GM13977 (cell line): ENCODE measurements around the gene KCND3.

Experiments
- DNase-seq: peaks from one replicate; pipeline ENCODE4 v3.0.0; 2012; ENCODE audit warnings: low spot score
- CTCF ChIP-seq: IDR thresholded peaks from 2 replicates; pipeline ENCODE4 v1.5.1; 2012; ENCODE audit warnings: mild to moderate bottlenecking, control low read depth; ENCODE audit not compliant: insufficient read depth; ENCODE audit errors: extremely low read depth, missing control alignments
- in situ Hi-C: fragments of 300-500 bp; cut with MboI; formaldehyde crosslinking; loops from one replicate; pipeline ENCODE4 v1.12.0; 2022; ENCODE audit warnings: low sequenced_read_pairs, low pct_unique_long_range_greater_than_20kb, mixed read lengths, inconsistent platforms; ENCODE audit not compliant: unreplicated experiment

KCND3 gene

DNA sequence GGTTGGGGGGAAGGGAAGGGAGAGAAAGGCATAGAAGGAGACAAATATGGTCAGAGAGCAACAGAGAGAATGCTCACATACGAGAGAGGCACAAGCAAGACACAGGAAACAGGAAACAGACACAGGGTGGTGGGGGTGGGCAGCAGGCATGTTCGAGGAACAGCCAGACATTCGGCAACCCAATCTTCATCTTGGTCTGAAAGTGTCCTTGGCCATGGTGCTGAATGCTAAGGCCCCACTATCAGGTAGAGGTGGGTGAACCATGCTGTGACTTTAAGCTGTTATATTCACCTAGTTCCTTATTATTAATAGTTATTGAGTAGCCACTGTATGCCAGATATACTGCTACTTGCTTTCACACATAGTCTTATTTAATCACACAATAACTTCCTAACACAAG is 124.6 kb downstream of the KCND3 start:
- in situ Hi-C loops, result no loop called here

DNA sequence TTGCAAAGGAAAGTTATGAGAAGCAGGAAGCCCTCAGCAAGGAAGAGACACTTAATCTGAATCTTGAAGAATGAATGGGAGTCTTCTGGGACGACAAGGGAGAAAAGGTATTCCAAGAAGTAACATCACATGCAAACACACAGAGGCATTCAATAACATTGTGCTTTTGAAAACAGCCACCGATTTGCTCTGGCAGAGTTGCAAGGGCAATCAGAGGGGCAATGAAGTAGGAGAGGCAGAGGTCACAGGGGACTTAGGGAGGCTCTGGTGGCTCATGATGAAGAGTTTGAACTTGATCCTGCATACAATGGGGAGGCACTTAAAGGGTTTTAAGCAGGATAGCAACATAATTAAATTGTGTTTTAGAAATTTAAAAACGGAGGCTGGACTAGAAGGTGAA is 126.1 kb downstream of the KCND3 start:
- no peak for TF ChIP-seq CTCF
- in situ Hi-C loops, result no loop called here
- no peak for DNase-seq

More for the DNA sequence above, 124.6 kb downstream of the KCND3 start:
- DNase-seq, result no peak
- no peak for TF ChIP-seq CTCF

DNA sequence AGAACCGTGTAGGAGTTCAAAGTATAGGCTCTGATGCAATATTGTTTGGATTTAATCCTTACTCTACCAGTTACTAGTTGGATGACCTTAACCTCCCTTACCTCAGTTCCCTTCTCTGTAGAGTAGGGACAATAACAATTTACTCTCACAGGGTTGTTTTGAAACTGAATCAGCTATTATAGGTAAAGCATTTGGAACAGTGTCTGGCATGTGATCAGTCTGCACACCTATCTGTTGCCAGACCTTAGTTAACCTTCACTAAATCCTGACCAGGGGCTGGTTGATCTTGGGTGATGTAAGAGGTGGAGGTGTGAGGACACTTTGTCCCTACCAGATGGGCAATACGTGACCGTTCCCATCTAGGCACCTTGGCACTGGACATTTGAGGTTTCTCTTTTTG is 126.9 kb downstream of the KCND3 start:
- TF ChIP-seq CTCF, result no peak
- no peak for DNase-seq
- in situ Hi-C loops, result no loop called here

DNA sequence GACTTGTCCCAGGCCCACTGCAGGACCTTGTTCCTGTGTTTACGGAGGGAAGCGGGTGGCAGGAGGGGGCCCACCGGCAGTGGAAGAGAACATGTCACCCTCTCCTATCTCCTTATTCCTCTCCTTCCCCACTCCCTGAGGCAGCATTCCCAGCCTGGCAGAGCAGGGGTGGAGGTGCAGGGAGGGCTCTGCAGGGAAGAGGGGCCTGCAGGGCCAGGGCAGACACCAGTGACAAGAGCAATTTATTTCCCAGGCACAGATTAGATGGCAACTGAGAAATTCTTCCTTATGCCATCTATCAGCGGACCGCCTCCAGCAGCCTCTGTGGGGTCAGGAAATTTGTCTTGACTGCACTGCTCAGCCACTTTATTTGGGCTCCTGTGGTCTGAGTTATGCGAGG is 127.9 kb downstream of the KCND3 start:
- DNase-seq, result no peak
- in situ Hi-C loops, result no loop called here
- no peak for TF ChIP-seq CTCF

DNA sequence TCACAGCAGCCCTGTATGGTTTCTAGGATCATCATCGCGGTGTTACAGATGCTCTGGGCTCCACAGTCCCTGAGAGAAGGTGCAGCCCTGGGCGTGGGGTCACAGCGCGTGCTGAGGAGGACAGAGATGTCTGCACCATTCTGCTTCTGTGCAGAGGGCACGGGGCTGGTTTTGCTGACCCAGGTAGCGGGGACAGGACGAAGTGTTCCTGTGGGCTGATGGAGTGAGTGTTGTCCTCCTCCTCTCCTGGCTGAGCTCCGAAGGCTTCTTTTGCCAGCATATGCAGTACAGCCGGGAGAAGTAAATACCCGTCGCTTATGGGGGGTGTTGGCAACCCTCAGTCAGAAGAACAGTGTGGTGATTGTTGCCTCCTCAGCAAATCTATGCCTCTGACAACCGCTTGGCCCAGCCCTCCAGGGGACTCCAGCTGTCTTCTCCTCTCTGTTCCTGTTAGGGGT is 132.2 kb downstream of the KCND3 start:
- no peak for DNase-seq
- in situ Hi-C loops, result no loop called here
- no peak for TF ChIP-seq CTCF

GRCh38 chr1:111856411-111857185 is 132.9 kb downstream of the KCND3 start:
- DNase-seq, result no peak
- in situ Hi-C loops, result no loop called here
- no peak for TF ChIP-seq CTCF
